Calu3 (cell line): ENCODE measurements around the gene NUP93. TPM values are rescaled to one million over a fixed set of nuclear protein-coding genes. Genes with fewer than 3 reads are reported as not detected.

ENCODE experiments used
- BruUV-seq: library from RNA; stranded (reverse); fragments of 400-500 nt; replicated peaks from 2 replicates; lab custom pipeline; 2021; lab: Mats Ljungman, UMichigan
- CTCF ChIA-PET: fragments of 300-600 bp; sonication (Branson Sonifier 250); formaldehyde crosslinking; loops from one replicate; lab custom pipeline; 2022; ENCODE audit warnings: antibody characterized with exemption; lab: Charles Lee
- DNase-seq: peaks from one replicate; pipeline ENCODE4 v3.0.0; 2022
- H3K27ac Mint-ChIP-seq: one replicate; pipeline ENCODE4 v1.8.0; 2022; ENCODE audit warnings: mixed read lengths; ENCODE audit not compliant: unreplicated experiment
- H3K27me3 Mint-ChIP-seq: one replicate; pipeline ENCODE4 v1.8.0; 2022; ENCODE audit warnings: mixed read lengths; ENCODE audit not compliant: unreplicated experiment
- H3K36me3 Mint-ChIP-seq: one replicate; pipeline ENCODE4 v1.8.0; 2022; ENCODE audit warnings: mild to moderate bottlenecking, moderate library complexity, mixed read lengths; ENCODE audit not compliant: insufficient read depth, unreplicated experiment
- H3K4me1 Mint-ChIP-seq: one replicate; pipeline ENCODE4 v1.8.0; 2022; ENCODE audit warnings: mild to moderate bottlenecking, low read depth, mixed read lengths; ENCODE audit not compliant: unreplicated experiment
- H3K4me3 Mint-ChIP-seq: one replicate; pipeline ENCODE4 v1.8.0; 2022; ENCODE audit warnings: mild to moderate bottlenecking, low read depth, moderate library complexity, mixed read lengths; ENCODE audit not compliant: unreplicated experiment
- H3K9me3 Mint-ChIP-seq: one replicate; pipeline ENCODE4 v1.8.0; 2022; ENCODE audit warnings: low read depth, mixed read lengths; ENCODE audit not compliant: unreplicated experiment
- CTCF ChIP-seq: fragments of 200-600 bp; IDR thresholded peaks from one replicate; pipeline ENCODE4 v1.8.0; 2022; ENCODE audit warnings: antibody characterized with exemption; ENCODE audit not compliant: unreplicated experiment
- intact Hi-C: fragments of 100-400 bp; cut with micrococcal nuclease; formaldehyde crosslinking; loops from one replicate; pipeline ENCODE4 v1.10.0; 2022; ENCODE audit not compliant: unreplicated experiment
- total RNA-seq: library from RNA; stranded (reverse); gene quantifications from 2 replicates; pipeline ENCODE4 v1.2.3, GENCODE V29; 2022

Gene NUP93
- total RNA-seq, 1 experiment from 2014 or later = 120 TPM

- CTCF ChIA-PET = interaction anchor here (0.6 kb wide), 1 partner anchor 42 kb away, joined by 3 read pairs; no protein-coding TSS in a partner anchor
- Mint-ChIP-seq H3K27ac (no peak overlapping the region), H3K9me3 (no peaks in the 10 kb centered on the region), H3K4me3 (no peak overlapping the region), H3K36me3 (peaks cover 7% of the 10 kb centered on the region), H3K4me1 (no peaks in the 10 kb centered on the region), H3K27me3 (no peaks in the 10 kb centered on the region)
- BruUV-seq = no TSS peak
- TF ChIP-seq CTCF = no peak
- no peak for DNase-seq
- intact Hi-C loops = no loop called here
Measured at GRCh38 chr16:56749672-56750491, 20.0 kb downstream of the NUP93 start.

GRCh38 chr16:56753410-56753809, 23.5 kb downstream of the NUP93 start:
- no peak for DNase-seq
- TF ChIP-seq CTCF = no peak
- no peaks in the 10 kb centered on the region for H3K9me3 Mint-ChIP-seq
- intact Hi-C loops = no loop called here
- no peaks in the 10 kb centered on the region for H3K4me1 Mint-ChIP-seq
- peaks cover 3% of the 10 kb centered on the region for H3K36me3 Mint-ChIP-seq
- BruUV-seq = no TSS peak
- no peak overlapping the region for H3K27ac Mint-ChIP-seq
- H3K4me3 Mint-ChIP-seq = no peak overlapping the region
- no peaks in the 10 kb centered on the region for H3K27me3 Mint-ChIP-seq
- CTCF ChIA-PET = interaction anchor here (0.6 kb wide), 1 partner anchor 616 kb away, joined by 6 read pairs; no protein-coding TSS in a partner anchor

- intact Hi-C loops = no loop called here
Measured at GRCh38 chr16:56755038-56755437, 25.1 kb downstream of the NUP93 start.

GRCh38 chr16:56758432-56758831, 28.5 kb downstream of the NUP93 start:
- no peak overlapping the region for H3K4me3 Mint-ChIP-seq
- no TSS peak for BruUV-seq
- TF ChIP-seq CTCF = no peak
- H3K27me3 Mint-ChIP-seq = no peaks in the 10 kb centered on the region
- H3K27ac Mint-ChIP-seq = no peak overlapping the region
- CTCF ChIA-PET = no interaction called here
- no peaks in the 10 kb centered on the region for H3K4me1 Mint-ChIP-seq
- H3K36me3 Mint-ChIP-seq = peaks cover 8% of the 10 kb centered on the region
- H3K9me3 Mint-ChIP-seq = no peaks in the 10 kb centered on the region
- intact Hi-C loops = no loop called here
- DNase-seq = no peak

More at GRCh38 chr16:56755038-56755437, 25.1 kb downstream of the NUP93 start:
- no TSS peak for BruUV-seq
- Mint-ChIP-seq H3K9me3 (no peaks in the 10 kb centered on the region), H3K36me3 (no peaks in the 10 kb centered on the region), H3K27me3 (no peaks in the 10 kb centered on the region), H3K27ac (no peak overlapping the region), H3K4me1 (no peaks in the 10 kb centered on the region), H3K4me3 (no peak overlapping the region)
- CTCF ChIA-PET = no interaction called here
- TF ChIP-seq CTCF = no peak
- DNase-seq = no peak
